HL-60/S4 treated with retinoic acid at 250 ng/mL for 4 days and 3 days (cell line): ENCODE measurements around the gene NAV2.

Source experiments
- in situ Hi-C: fragments of 300-500 bp; cut with MboI; formaldehyde crosslinking; loops from 2 replicates; pipeline ENCODE4 v1.7.0; 2022; ENCODE audit warnings: low sequenced_read_pairs

NAV2 gene

DNA sequence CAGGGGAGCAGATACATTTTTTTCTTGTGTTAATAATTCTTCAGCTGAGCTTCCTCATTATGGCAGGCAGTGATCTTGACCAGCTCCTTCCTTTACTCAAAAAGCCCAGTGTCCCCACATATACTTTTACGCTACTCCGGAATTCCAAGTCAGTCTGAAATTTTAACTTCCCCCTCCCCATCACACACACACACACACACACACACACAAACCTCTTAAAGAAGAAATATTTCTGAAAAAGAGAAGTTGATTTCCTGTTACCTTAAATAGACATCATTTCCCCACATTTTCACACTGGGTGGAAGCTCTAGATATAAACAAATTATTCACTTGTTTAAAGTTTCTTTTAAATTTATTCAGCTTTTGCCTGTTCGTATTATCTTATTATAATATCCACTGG, 333.8 kb downstream of the NAV2 start:
- in situ Hi-C loops: no loop called here

DNA sequence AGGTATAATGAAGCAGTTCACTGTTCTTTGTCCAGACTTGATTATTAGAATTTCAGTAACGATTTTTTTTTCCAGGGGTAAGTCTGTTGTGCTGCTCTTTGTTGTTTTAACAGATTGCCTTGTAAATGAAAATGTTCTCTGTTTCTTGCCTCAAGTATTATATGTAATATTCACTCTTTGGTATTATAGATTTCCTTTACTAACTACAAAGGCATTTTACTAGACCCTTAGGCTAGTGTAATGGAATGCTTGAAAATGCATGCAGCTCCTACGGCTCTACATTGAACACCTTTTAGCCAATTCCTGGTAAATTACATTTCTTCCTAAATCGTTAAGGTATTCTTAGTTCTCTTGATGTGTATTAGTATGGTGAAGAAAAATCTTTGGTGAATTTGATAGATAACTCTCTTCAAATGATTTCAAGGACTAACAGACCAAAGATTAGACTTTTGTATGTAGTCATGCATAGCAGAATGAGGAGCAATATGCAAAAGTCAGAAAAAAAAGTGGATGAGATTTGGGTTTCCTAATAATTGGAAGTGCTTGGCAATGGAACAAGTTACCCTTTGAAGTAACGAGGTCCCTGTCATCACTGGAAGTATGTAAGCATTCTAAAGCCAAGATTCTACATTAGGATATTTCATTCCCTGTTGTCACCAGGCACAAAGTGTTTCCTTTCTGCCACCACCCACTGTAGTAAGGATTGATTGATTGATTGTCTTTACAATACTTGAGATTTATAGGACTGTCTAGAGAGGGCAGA, 334.6 kb downstream of the NAV2 start:
- in situ Hi-C loops: no loop called here

DNA sequence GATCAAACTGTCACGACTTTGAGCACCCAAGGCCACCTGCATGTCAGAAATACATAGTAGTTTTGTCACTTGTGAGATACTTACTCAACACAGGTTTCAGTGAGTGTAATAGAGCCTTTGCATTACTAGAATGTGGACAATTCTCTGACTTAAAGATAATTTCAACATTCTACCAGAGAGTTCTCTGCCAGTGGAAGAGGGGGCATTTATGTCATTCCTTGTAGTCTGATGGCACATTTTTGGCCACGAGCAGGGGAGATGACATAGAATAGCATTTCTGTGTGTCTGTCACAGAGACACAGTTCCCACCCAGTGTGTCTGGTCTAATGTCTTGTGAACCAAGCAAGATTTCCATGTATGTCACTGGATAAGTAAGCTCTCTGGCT, 335.1 kb downstream of the NAV2 start:
- in situ Hi-C loops: no loop called here

DNA sequence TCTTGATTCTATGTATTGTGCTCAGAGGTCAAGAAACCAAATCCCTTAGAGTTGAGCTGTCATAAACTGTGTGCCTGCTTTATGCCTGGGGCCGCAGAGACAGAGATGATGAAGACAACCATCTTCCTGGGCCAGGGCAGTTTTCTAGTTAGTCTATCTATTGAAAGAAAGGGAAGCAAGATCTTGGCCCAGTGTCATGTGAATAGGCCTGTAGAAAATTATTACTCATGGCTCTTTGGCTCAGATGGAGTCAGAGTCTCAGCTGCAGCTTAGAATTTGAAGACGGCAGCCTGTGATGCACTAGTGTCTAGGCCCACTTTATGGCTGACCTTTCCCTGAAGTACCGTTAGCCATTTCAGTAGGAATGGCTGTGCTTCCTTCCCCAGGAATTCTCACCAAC, 335.6 kb downstream of the NAV2 start:
- in situ Hi-C loops: no loop called here

DNA sequence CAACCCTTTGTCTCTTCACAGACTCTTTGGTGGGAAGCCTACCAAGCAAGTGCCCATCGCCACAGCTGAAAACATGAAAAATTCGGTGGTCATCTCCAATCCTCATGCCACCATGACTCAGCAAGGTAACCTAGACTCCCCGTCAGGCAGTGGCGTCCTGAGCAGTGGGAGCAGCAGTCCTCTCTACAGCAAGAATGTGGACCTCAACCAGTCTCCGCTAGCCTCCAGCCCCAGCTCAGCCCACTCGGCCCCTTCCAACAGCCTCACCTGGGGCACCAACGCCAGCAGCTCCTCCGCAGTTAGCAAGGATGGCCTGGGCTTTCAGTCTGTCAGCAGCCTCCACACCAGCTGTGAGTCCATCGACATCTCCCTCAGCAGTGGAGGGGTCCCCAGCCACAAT, 336.1 kb downstream of the NAV2 start:
- in situ Hi-C loops: no loop called here

DNA sequence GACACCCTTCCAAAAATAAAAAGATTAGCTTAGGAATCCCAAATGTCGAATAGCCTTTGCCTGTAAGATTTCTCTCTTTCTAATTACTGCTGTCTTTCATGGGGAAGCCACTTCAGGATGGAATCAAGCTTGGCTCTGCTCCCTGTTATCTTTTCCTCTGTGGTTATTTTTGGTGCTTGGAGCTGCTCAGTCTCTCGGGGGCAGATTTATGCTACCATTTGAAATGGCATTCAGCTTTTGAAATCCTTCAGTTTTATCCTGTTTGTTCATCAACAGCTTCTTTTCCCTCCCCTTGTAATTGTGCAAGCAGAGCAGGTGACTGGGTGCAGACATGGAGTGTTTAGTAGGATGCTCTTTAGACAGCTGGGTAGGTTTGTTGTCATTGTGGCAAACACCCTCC, 336.6 kb downstream of the NAV2 start:
- in situ Hi-C loops: no loop called here

DNA sequence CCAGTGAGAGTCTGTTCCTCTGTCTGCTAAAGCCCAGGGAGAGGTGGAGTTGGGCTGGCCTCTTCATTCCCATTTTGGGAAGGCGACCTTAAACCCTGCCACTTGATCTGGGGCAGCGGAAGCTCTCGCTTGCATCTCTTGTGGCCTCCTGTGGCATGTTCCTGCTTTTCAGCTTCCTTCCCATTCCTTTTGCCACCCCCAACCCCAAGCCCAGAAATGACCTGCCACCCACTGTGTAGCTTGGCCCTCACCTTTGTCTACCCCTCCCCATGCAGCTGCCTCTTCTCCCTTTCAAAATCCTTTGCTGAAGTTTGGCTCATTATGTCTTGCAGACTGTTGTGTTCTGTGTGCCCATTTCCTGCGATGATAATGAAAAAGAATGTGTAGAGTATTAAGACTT, 337.4 kb downstream of the NAV2 start:
- in situ Hi-C loops: no loop called here

DNA sequence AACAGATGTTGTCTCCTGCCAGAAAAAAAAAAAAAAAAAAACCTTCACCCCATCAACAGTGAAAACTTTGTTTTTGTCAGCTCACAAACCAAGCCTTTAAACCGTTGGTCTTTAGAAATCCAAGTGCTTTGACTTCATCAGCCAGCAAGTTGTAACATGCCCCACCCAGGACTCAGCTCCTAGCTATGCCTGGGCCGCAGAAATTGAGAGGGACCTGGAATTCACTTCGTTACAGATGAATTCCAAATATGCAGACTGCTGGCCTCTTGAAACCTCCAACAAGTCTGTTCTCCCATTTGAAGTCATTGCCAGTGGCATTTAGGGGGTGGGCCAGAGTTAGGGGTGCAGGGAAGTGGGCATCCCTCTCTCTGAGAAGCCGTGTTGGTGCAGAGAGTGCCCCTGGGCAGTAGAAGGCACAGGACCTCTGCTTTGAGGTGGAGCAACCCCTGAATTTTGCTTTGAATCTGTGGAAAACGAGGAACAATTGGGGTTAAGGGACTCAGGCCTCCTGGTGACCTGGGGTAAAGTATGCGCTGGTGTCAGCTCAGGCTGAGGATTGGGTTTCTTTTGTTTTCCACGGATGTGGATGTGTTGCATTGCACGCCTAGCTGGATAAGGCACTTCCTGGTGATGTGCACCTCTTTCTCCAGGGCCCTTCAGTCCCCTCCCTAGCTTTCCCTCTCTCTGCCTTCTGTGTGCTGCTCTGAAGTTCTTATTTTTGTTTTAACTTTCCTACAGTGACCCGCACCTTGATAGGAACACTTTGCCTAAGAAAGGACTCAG, 338.1 kb downstream of the NAV2 start:
- in situ Hi-C loops: no loop called here

DNA sequence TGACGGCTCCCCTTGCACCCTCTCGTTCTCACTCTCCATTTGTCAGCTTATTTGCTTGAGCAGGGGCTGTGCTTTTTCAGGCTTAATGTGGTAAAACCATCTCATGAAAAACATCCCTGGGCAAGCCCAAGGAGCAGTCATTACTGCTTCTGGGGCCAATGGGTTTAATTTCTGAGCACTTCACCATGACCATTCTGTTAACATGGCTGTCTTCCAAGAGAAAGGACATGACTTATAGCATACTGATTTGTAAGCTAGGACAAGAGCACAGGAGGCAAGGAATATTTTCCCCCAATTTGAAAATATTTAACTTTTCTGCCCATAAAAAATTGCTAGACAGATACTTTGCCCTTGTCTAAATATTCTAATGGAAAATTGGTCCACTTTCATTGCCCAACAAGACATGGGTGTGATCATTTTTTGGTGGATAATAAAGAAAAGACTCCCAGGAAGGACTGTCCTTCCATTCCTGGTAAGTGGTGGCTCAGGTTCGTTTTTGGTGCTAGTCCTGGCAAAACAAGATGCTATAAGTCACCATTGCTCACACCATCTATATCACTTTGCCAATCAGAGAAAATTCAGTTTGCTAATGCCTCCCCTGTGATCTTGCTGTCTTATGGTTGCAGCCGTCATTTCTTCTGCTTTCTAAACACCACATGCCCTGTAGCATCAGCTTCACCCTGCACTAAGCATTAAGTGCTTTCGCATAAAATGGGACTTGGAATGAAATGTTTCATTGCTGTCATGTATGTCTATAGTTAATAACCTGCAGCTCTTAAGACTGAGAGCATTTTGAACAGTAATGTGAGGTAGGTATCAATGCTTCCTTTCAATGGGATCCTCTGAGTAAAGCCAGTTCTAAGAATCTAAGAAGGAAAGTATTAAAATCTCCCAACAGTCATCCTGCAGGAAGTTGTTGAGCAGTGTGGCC, 339.1 kb downstream of the NAV2 start:
- in situ Hi-C loops: no loop called here

DNA sequence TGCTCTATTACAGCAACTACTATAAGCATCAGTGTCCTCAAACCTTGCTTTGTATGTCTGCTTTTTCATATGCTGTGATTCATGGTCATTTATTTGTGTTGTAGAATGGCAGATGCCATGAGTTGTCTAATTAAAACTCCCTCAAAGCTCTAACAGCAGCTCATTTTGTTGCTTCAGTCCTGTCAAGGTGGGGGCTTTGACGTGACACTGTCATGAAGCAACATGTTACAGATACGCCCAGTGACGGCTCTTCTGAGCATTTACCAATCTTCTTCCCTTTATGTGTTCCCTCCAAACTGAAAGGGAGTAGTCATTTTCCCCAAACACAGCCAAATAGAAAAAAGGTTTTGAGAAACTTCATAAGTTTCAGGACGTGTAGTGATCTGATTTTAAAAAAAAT, 340.9 kb downstream of the NAV2 start:
- in situ Hi-C loops: no loop called here

DNA sequence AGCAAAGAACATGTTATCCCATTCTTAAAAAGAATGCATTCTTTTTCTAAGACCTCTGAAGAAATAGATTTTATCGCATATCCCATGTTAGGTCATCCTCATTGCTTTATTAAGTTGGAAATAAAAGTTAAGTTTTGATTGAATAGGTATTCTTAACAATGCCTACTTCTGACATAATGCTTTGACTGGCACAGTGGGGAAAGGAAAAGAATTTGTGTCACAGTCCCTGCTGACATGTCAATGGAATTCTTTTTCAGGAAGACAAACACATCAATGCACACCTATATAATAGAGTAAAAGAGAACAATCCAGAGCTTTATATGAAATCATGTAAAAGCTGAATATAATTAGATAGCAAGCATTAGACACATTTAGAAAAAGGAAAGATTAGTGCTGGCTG, 341.9 kb downstream of the NAV2 start:
- in situ Hi-C loops: no loop called here

DNA sequence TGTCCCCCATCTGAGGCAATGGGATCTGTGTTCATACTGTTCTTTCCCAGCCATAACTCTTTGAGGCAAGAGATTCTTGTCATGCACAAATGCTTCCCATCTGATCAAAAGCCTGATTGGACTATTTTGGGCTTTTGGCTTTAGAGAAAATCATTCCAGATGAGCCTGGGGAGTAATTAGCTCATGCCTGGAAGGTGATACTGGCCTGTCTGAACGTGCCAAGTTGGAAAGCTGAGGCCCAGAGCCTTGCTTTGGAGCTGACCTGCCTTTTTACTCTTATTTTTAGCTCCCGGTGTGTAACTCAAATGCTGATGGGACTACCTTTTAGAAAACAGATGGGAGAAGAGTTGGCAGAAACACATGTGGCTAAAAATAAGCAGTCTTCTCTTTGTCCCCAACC, 342.7 kb downstream of the NAV2 start:
- in situ Hi-C loops: no loop called here

DNA sequence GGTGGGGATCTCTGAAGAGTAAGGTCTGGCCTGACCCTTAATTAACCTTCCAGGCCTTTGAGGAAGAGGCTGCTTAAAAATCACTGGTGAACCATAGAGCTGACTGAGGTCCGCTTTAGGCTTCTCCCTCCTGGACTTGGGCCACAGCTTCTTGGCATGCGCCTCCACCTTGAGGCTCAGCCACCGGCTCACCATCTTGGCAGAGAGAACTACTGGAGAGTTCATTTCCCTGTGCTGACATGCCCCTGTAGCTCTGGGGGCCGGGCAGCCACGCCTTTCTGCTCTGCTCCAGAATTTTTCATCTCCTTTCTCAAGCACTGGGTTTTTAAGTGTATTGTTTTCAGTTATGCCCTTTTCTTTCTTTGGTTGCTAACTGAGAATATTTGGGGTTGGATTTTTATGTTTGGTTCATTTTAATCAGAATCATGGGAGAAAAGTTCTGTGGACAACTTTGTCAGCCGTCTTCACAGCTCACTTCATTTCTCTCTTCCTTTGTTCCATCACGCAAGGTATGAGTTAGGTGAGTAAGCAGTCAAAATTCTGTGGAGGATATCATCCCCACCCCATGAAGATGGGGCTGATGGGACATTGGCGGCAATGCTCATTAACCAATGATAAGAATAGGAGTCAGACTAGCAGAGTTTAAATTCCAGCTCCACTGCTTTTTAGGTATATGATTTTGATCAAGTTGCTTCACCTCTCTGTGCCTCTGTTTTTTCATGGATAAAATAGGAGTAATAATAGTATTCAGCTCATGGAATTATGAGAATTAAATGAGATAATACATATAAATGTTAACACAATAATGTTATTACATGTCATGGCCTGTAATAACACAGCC, 343.7 kb downstream of the NAV2 start:
- in situ Hi-C loops: no loop called here

DNA sequence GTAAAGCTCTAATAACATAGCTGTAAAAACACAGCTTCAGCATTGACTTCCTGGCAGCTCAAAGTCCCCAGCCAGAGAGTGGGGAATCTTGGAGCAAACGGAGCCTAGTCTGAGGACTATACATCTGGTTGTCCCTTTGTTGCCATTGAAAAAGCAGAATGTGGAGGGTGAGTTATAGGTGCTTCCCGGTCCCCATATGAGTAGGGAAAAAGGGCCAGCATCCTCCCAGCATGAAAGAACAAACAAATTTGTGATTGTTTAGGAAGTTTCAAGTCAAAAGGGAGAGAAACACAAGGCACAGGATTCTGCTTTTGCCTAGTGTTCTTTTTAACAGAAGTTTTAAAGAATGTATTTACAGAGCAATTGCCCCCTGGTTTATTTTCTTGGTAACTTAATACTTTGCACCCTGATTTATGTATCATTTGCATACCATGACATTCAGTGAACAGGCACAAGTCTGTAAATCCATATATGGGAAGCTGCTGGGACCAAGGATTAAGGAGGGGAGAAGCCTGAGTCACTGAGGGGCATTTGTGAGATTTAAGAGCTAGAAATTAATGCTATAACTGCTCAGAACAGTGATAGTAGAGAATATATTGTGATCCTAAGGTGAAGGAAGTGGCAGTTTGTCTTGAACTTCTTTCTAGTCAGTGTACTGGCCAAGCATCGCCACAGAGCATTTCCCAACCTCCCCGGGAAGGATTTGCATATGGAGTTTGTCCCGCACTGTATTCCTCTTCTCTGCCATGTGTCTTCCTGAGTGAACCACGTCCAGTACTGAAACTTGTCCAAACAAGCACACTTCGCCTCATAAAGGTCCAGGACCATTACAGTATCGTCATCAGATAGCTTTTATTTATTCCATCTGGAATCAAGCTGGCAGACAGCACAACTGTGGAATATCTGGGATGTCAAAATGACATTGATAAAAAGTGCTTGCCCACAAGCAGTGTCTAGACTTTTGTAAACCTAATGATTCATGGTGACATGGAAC, 344.6 kb downstream of the NAV2 start:
- in situ Hi-C loops: no loop called here

DNA sequence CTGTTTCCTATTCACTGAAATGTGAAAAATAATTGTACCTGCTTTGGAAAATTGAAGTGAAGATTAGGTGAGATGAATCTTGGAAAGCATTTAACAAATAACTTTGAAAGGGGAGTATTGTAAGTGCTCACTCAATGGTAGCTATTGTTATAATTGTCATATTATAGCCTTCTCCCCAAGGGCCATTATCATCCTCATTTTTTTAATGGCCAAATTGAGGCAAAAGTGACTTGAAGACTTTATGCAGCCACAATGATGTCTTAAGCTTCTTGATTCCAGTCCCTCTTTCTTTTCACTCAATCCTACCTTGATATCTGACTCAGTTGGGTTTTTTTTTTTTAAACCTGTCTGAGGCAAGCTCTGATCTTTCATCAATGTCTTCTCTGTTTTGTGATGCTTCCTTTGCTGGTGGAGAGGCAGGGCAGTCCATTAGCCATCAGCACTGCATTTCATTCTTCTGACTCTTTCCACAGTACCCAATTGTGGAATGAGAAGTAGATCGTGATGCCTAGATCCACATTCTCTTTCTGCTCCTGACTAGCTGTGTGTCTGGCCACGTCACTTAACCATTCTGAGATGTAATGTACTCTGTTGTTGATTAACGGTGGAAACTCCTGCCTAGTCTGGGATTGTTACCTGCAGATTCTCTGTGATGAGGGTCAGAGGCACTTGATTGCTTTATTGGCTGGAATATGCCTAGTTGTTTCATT, 346.3 kb downstream of the NAV2 start:
- in situ Hi-C loops: no loop called here

DNA sequence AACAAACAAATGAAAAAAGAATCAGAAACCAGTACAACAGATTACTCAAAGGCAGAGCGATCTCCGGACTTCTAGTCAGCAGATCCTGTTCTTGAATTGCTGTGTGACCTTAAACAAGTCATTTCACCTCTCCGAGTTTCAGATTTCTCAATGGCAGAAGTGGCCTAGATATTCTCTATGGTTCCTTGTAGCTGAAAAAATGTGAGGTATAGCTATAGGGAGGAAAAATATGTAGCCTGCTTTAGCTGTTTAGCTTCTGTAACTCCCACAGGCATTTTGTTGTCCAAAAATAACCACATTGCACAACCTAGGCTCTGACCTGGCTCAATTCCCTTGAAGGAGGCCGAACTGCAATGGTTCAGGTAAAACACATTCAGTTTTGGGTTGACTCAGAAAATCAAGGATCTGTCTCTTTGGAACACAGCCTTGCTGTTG, 347.0 kb downstream of the NAV2 start:
- in situ Hi-C loops: no loop called here

DNA sequence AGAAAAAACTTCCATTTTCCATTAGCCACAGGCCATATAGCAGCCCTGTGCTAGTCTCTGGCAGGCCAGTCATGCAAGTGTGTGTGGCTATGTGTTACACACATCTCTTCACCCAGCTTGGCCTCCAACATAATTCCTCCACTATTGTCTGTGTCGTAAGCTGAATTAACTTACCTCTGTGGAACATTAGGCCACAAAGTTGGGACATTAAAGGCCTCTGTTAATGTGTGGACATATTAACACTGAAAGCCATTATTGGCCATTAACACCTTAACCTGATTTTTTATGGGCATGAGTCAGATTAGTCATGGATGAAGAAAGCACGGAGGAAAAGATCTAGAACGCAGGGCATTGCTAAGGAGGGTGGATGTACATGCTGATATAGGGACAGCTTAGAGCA, 347.5 kb downstream of the NAV2 start:
- in situ Hi-C loops: no loop called here

DNA sequence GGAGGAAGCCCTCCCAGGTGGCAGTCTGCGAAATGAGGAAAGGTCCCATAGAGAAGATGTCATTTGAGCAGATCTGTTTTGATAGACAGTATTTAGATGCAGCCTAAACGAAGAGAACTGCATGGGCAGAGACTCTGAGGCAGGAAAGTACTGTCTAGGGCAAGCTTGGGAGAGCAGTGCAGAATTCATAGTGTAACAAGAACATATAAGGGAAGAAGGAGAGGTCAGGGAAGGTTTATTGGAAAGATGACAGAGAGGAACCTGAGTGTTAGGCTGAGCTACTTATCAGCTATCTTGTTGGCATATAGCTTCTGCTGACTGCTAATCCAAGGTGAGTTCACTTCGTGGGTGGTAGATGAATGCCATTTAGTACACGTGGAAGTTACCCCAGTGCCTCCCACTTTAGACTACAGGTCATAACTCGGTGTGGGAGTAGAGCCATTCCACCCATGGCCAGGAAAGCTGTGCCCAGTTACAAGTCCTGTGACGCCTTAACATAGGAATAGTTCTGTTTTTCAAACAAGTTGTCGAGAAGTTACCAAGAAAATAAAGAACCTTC, 348.1 kb downstream of the NAV2 start:
- in situ Hi-C loops: no loop called here
